GM11168 (cell line): ENCODE data around the gene SLC35B2.
"Not testable (repeated sequence)": the region's sequence is repeated elsewhere in the genome, so short reads cannot be mapped to it uniquely, and the experiment has no call there.

ENCODE experiments used
- in situ Hi-C: fragments of 300-500 bp; cut with MboI; formaldehyde crosslinking; loops from one replicate; pipeline ENCODE4 v1.12.0; 2022; ENCODE audit warnings: low sequenced_read_pairs; ENCODE audit not compliant: unreplicated experiment

SLC35B2 gene

DNA sequence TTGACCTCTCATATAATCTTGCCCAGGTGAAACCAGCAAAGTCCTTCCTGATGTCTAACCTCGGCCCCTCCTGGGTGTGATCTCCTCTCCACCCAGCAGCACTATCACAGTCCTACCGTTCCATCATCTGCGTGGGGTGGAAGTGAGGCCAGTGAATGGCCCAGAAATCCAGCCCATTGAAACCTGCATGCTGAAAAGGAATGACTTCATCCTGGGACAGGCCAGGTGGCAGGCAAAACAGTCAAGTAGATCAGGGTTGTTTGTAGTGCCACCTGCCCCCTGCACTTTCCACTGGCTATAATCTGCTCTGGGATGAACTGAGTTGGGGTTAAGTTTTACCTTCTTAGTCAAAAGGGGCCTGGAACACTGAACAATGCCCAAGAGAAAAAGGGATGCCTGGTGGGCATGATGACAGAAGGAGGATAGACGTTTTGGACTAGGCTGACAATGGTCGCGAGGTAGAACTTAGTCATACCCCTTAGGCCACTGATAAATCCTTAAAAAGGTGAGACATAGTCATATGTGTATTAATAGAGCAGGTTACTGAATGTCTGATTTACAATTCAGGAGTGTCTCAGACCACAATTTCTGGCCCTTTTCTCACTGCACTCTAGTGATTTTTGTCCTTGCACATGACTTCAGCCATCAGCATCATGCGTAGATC lies 18.5 kb downstream of the SLC35B2 start:
- in situ Hi-C loops = loop anchor here (5.0 kb wide), 1 partner anchor 67 kb away; no protein-coding TSS in a partner anchor

GRCh38 chr6:44237813-44238433 lies 19.4 kb downstream of the SLC35B2 start:
- in situ Hi-C loops = loop anchor here (5.0 kb wide), 1 partner anchor 66 kb away; no protein-coding TSS in a partner anchor

GRCh38 chr6:44237021-44237812 lies 20.1 kb downstream of the SLC35B2 start:
- in situ Hi-C loops = loop anchor here (5.0 kb wide), 1 partner anchor 65 kb away; no protein-coding TSS in a partner anchor

DNA sequence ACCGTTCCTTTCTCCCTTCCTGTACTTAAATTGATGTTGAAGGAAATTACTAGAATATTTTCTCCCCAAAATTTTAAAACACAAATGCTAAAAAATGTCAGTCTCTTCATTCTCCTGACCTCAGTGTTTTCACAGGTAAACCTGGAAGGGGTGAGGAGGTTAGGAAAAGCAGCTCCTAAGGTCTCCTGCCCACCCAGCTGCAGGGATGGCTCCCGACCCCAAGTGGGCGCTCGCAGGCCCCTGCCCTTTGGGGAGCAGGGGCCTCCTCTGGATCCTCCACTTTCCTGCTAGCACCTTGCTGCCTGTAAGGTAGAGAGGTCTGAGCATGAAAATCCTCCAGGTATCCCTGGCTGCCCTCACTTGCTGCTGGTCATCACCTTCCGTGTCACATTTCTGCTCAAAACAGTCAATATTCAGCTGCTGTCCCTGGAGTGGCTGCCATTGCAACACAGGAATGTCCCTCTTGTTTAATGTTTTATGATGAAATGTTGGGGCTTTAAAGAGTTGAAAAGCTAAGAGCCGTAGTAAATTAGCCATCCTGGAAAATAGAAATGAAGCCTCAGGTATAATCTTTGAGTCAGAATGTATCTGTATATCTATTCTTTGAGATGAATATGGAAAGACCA lies 21.3 kb downstream of the SLC35B2 start:
- in situ Hi-C loops = loop anchor here (5.0 kb wide), 1 partner anchor 64 kb away; no protein-coding TSS in a partner anchor

- in situ Hi-C loops = loop anchor here (5.0 kb wide), 1 partner anchor 63 kb away; no protein-coding TSS in a partner anchor
These were observed 22.1 kb downstream of the SLC35B2 start for GRCh38 chr6:44235269-44235668.

- in situ Hi-C loops = loop anchor here (5.0 kb wide), 1 partner anchor 62 kb away; no protein-coding TSS in a partner anchor
These were observed 23.0 kb downstream of the SLC35B2 start for GRCh38 chr6:44234101-44235025.

DNA sequence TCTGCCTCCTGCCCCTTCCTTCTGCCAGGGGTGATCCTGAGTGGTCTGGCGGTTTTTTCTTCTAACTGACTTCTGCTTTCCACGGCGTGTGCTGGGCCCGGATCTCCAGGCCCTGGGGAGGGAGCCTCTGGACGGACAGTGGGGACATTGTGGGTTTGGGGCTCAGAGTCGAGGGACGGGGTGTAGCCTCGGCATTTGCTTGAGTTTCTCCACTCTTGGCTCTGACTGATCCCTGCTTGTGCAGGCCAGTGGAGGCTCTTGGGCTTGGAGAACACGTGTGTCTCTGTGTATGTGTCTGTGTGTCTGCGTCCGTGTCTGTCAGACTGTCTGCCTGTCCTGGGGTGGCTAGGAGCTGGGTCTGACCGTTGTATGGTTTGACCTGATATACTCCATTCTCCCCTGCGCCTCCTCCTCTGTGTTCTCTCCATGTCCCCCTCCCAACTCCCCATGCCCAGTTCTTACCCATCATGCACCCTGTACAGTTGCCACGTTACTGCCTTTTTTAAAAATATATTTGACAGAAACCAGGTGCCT lies 23.7 kb downstream of the SLC35B2 start:
- in situ Hi-C loops = no loop called here

DNA sequence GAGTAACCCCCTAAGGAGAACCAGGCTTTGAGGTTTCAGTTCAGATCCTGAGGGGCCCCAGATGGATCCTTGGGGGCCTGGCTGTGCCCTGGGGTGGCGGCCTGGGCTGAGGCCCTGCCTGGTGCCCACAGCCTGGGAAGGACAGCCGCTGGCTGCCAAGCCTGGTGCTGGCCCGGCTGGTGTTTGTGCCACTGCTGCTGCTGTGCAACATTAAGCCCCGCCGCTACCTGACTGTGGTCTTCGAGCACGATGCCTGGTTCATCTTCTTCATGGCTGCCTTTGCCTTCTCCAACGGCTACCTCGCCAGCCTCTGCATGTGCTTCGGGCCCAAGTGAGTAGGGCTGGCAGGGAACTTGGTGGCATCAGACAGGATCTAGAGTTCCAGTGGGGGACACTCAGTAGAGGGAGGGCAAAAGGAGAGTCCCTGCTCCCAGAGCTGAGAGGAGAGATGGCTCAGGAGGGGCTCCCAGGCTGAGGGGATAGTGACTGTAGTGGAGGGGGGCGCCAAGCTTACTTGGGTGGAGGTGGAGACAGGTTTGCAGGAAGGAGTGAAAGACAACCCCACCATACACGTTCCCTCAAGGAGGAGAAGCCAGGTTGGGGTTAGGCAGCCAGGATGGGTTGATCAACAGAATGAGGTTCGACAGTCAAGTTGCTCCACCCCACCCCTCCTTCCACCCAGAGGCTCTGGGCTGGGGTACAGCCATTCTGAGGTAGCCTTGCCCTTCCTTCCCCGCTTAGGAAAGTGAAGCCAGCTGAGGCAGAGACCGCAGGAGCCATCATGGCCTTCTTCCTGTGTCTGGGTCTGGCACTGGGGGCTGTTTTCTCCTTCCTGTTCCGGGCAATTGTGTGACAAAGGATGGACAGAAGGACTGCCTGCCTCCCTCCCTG lies 24.4 kb downstream of the SLC35B2 start:
- in situ Hi-C loops = no loop called here

DNA sequence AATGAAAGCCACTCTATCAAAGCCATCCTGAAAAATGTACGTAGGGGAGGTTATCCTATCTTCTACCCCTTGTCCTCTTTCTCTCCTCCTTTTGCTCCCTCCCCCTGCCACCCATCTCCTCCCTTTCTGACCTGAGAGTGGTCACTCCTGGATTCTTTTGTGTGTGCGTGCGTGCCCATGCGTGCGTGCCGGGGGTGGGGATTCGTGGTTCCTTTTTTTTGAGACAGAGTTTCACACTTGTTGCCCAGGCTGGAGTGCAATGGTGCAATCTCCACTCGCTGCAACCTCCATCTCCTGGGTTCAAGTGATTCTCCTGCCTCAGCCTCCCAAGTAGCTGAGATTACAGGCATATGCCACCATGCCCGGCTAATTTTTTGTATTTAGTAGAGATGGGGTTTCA lies 25.9 kb downstream of the SLC35B2 start:
- in situ Hi-C loops = not testable (repeated sequence)

DNA sequence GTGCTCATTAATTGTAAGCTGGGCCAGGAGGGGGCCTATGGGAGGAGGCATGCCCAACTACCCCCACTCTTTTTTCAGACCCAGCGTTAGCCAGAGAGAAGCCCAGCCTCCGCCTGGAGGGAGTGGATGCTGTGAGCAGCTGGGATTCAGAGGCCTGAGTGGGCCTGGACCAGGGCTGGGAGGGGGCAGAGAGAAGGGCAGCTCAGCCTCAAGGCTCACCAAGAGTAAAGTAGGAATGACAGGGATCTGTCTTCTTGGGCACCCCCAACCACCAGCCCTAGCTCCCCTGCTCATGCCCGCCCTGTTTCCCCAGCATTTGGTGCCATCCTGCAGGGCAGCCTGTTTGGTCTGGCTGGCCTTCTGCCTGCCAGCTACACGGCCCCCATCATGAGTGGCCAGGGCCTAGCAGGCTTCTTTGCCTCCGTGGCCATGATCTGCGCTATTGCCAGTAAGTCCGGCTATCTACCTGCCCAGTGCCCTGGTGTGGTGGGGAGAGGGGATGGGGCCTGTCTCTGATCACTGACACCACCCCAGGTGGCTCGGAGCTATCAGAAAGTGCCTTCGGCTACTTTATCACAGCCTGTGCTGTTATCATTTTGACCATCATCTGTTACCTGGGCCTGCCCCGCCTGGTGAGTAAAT lies 27.2 kb downstream of the SLC35B2 start:
- in situ Hi-C loops = no loop called here

DNA sequence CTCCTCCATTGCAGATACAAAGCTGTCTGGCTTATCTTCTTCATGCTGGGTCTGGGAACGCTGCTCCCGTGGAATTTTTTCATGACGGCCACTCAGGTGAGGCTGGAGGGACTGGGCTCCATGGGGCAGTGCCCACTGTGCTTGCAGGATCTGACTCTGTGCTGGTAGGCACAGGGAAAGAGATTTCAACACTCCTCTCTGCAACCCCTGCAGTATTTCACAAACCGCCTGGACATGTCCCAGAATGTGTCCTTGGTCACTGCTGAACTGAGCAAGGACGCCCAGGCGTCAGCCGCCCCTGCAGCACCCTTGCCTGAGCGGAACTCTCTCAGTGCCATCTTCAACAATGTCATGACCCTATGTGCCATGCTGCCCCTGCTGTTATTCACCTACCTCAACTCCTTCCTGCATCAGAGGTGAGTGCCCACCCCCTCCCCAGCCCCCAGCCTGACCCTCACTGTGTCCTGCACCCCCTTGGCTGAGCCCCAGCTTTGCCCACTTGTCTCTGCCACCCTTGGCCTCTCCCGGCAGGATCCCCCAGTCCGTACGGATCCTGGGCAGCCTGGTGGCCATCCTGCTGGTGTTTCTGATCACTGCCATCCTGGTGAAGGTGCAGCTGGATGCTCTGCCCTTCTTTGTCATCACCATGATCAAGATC lies 27.8 kb downstream of the SLC35B2 start:
- in situ Hi-C loops = no loop called here

GRCh38 chr6:44228836-44229235 lies 28.5 kb downstream of the SLC35B2 start:
- in situ Hi-C loops = no loop called here

GRCh38 chr6:44228433-44228832 lies 28.9 kb downstream of the SLC35B2 start:
- in situ Hi-C loops = no loop called here

GRCh38 chr6:44228031-44228430 lies 29.3 kb downstream of the SLC35B2 start:
- in situ Hi-C loops = no loop called here

DNA sequence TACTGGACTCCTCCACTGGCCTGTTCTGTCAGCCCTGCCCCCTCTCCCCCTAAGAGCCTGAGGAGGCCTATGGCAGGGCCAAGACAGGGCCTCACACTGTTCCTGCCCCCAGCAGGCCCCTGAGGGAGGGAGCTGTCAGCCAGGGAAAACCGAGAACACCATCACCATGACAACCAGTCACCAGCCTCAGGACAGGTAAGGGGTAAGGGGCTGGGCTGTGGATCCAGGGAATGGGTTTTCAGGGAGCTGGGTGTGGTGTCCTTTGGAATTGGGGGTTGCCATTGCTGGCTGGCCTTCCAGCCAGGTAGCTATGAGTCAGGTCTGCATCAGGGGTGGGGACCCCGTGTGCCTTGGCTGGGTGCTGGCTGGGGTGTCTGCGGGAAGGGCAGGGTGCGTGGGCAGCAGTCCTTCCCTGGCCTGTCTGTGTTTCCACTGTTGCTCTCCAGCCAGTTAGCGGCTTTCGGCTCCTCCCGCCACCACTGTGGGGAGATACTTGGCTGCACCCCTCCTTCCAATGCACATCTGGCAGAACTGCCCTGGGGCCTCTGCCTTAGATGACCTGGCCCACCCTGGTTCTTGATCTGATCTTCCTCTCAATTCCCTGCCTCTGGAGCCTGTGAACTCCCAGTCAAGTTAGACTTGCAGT lies 30.1 kb downstream of the SLC35B2 start:
- in situ Hi-C loops = no loop called here

GRCh38 chr6:44226368-44227147 lies 30.8 kb downstream of the SLC35B2 start:
- in situ Hi-C loops = no loop called here
